ENCODE results near the gene PI4KB. TPM values are rescaled to one million over a fixed set of nuclear protein-coding genes. Genes with fewer than 3 reads are reported as not detected.

Gene PI4KB
- total and polyA plus RNA-seq, 2 of the 13 experiments (the other 11 are each of a cell fraction or from before 2014, with no cell fraction given), result 19.5 to 29.3 TPM

GRCh38 chr1:151372058-151372934, 45.1 kb upstream of the PI4KB start, which contains the start of gene SELENBP1 (continued):
- no peak for TF ChIP-seq HNRNPLL (IDR thresholded peaks at IDR 0.05; ENCODE audit: low read depth, low read length, poor library complexity, severe bottlenecking)
- TF ChIP-seq ZNF607 (CRISPR knock-in tag; IDR thresholded peaks at IDR 0.05; ENCODE audit: borderline replicate concordance), result no peak
- no peak for TF ChIP-seq BCLAF1 (IDR thresholded peaks at IDR 0.05)
- no peak for TF ChIP-seq KDM1A (CRISPR knock-in tag; IDR thresholded peaks at IDR 0.05)
- TF ChIP-seq, protein P1, sequence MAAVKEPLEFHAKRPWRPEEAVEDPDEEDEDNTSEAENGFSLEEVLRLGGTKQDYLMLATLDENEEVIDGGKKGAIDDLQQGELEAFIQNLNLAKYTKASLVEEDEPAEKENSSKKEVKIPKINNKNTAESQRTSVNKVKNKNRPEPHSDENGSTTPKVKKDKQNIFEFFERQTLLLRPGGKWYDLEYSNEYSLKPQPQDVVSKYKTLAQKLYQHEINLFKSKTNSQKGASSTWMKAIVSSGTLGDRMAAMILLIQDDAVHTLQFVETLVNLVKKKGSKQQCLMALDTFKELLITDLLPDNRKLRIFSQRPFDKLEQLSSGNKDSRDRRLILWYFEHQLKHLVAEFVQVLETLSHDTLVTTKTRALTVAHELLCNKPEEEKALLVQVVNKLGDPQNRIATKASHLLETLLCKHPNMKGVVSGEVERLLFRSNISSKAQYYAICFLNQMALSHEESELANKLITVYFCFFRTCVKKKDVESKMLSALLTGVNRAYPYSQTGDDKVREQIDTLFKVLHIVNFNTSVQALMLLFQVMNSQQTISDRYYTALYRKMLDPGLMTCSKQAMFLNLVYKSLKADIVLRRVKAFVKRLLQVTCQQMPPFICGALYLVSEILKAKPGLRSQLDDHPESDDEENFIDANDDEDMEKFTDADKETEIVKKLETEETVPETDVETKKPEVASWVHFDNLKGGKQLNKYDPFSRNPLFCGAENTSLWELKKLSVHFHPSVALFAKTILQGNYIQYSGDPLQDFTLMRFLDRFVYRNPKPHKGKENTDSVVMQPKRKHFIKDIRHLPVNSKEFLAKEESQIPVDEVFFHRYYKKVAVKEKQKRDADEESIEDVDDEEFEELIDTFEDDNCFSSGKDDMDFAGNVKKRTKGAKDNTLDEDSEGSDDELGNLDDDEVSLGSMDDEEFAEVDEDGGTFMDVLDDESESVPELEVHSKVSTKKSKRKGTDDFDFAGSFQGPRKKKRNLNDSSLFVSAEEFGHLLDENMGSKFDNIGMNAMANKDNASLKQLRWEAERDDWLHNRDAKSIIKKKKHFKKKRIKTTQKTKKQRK (IDR thresholded peaks at IDR 0.05; ENCODE audit: low read length), result no peak
- TF ChIP-seq, protein P2, sequence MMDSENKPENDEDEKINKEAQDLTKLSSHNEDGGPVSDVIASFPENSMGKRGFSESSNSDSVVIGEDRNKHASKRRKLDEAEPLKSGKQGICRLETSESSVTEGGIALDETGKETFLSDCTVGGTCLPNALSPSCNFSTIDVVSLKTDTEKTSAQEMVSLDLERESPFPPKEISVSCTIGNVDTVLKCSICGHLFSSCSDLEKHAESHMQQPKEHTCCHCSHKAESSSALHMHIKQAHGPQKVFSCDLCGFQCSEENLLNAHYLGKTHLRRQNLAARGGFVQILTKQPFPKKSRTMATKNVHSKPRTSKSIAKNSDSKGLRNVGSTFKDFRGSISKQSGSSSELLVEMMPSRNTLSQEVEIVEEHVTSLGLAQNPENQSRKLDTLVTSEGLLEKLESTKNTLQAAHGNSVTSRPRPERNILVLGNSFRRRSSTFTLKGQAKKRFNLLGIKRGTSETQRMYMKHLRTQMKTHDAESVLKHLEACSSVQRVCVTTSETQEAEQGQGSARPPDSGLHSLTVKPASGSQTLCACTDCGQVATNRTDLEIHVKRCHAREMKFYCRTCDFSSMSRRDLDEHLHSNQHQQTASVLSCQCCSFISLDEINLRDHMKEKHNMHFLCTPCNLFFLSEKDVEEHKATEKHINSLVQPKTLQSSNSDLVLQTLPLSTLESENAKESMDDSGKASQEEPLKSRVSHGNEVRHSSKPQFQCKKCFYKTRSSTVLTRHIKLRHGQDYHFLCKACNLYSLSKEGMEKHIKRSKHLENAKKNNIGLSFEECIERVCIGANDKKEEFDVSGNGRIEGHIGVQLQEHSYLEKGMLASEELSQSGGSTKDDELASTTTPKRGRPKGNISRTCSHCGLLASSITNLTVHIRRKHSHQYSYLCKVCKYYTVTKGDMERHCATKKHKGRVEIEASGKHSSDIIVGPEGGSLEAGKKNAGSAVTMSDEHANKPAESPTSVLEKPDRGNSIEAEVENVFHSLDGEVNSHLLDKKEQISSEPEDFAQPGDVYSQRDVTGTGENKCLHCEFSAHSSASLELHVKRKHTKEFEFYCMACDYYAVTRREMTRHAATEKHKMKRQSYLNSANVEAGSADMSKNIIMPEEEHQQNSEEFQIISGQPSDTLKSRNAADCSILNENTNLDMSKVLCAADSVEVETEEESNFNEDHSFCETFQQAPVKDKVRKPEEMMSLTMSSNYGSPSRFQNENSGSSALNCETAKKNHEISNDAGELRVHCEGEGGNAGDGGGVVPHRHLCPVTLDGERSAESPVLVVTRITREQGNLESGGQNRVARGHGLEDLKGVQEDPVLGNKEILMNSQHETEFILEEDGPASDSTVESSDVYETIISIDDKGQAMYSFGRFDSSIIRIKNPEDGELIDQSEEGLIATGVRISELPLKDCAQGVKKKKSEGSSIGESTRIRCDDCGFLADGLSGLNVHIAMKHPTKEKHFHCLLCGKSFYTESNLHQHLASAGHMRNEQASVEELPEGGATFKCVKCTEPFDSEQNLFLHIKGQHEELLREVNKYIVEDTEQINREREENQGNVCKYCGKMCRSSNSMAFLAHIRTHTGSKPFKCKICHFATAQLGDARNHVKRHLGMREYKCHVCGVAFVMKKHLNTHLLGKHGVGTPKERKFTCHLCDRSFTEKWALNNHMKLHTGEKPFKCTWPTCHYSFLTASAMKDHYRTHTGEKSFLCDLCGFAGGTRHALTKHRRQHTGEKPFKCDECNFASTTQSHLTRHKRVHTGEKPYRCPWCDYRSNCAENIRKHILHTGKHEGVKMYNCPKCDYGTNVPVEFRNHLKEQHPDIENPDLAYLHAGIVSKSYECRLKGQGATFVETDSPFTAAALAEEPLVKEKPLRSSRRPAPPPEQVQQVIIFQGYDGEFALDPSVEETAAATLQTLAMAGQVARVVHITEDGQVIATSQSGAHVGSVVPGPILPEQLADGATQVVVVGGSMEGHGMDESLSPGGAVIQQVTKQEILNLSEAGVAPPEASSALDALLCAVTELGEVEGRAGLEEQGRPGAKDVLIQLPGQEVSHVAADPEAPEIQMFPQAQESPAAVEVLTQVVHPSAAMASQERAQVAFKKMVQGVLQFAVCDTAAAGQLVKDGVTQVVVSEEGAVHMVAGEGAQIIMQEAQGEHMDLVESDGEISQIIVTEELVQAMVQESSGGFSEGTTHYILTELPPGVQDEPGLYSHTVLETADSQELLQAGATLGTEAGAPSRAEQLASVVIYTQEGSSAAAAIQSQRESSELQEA (CRISPR knock-in tag; IDR thresholded peaks at IDR 0.05; ENCODE audit: not compliant biosample characterization), result no peak
- TF ChIP-seq HDAC6 (IDR thresholded peaks at IDR 0.05; ENCODE audit: low read depth, low read length), result no peak
- TF ChIP-seq MAFK (conservative IDR thresholded peaks at IDR 0.05 in 1 of 2, IDR thresholded peaks at IDR 0.05 in 1 of 2; ENCODE audit: low read length in 2 of 2), result no peak
- TF ChIP-seq ZNF264 (CRISPR knock-in tag; IDR thresholded peaks at IDR 0.05), result peak; percentile 82
- TF ChIP-seq ZNF563 (CRISPR knock-in tag; IDR thresholded peaks at IDR 0.05), result no peak
- no peak for TF ChIP-seq SMAD1 (CRISPR knock-in tag; IDR thresholded peaks at IDR 0.05; ENCODE audit: borderline replicate concordance, low read depth)
- TF ChIP-seq ZNF431 (CRISPR knock-in tag; IDR thresholded peaks at IDR 0.05; ENCODE audit: borderline replicate concordance, low read depth), result no peak
- TF ChIP-seq NAIF1 (CRISPR knock-in tag; IDR thresholded peaks at IDR 0.05; ENCODE audit: borderline replicate concordance), result no peak
- TF ChIP-seq ZNF776 (CRISPR knock-in tag; IDR thresholded peaks at IDR 0.05), result no peak

Data from HepG2 (cell line).